Measurements from ENCODE around the gene STX11. TPM values are rescaled to one million over a fixed set of nuclear protein-coding genes. Genes with fewer than 3 reads are reported as not detected.

The STX11 gene
- total RNA-seq, 1 experiment from 2014 or later: 3.2 TPM

DNA sequence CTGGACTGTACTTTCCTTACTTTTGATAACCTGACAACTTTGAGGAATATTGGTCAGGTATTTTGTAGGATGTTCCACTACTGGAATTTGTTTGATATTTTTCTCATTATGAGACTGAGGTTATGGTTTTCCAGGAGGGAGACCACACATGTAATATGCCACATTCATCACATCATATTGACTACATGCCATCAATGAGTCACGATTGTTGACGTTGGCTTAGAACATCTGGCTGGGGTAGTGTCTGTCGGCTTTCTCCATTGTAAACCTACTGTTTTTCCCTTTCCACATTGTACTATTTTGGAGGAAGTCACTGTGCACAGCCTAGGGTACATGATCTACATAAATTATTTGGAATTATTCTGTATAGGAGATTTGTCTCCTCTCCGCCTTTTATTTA, 1.4 kb upstream of the STX11 start:
- POLR2A ChIA-PET: no interaction called here
- intact Hi-C loops (cut with micrococcal nuclease; ENCODE audit: unreplicated experiment): no loop called here
- ATAC-seq (no peak), DNase-seq (ENCODE audit: low read depth, low spot score) (no peak)
- Histone ChIP-seq H3K27ac (ENCODE audit: low read length) (no peak overlapping the region), H3K4me3 (ENCODE audit: low read depth in 2 of 2, low read length in 2 of 2) (no peak overlapping the region), H3K36me3 (ENCODE audit: control insufficient read depth, insufficient read depth, low read length) (no peaks in the 10 kb centered on the region), H3K9me3 (ENCODE audit: control insufficient read depth, insufficient read depth, low read depth, low read length) (no peaks in the 10 kb centered on the region), H3K27me3 (ENCODE audit: control insufficient read depth, insufficient read depth, low read length) (no peaks in the 10 kb centered on the region), H3K4me1 (ENCODE audit: control insufficient read depth, insufficient read depth, low read length) (peaks cover 12% of the 10 kb centered on the region)
- in situ Hi-C loops (cut with HindIII; ENCODE audit: low pct_unique_long_range_greater_than_20kb, low sequenced_read_pairs): no loop called here
- no peak for TF ChIP-seq REST (IDR thresholded peaks at IDR 0.05; ENCODE audit: insufficient read depth in 1 of 2, low read depth in 2 of 2, low read length in 1 of 2)
- TF ChIP-seq SIN3A (IDR thresholded peaks at IDR 0.05; ENCODE audit: borderline replicate concordance, insufficient read depth, low read depth, low read length): no peak
- CTCF ChIA-PET: no interaction called here
- BruUV-seq (replicated peaks): no TSS peak

DNA sequence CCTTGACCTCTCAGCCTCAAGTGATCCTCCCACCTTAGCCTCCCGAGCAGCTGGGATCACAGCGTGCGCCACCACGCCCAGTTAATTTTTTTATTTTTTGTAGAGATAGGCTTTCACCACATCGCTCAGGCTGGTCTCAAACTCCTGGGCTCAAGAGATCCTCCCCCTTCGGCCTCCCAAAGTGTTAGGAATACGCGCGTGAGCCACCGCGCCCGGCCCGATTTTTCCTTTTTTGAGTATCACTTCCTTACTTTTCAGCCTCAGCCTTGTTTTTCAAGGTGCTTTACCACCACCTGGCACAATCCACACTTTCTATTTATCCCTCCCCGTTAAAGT, 791 bp upstream of the STX11 start:
- in situ Hi-C loops (cut with HindIII; ENCODE audit: low pct_unique_long_range_greater_than_20kb, low sequenced_read_pairs): no loop called here
- no peaks in the 10 kb centered on the region for H3K36me3 ChIP-seq (ENCODE audit: control insufficient read depth, insufficient read depth, low read length)
- peak overlapping the region; percentile 67 to 75 for H3K4me3 ChIP-seq (ENCODE audit: low read depth in 2 of 2, low read length in 2 of 2)
- no TSS peak for BruUV-seq (replicated peaks)
- DNase-seq (ENCODE audit: low read depth, low spot score) (no peak), ATAC-seq (peak; percentile 5; the same call in 1 of the 2 replicates)
- intact Hi-C loops (cut with micrococcal nuclease; ENCODE audit: unreplicated experiment): no loop called here
- H3K27ac ChIP-seq (ENCODE audit: low read length): peak overlapping the region; percentile 46; the same call in 1 of the 2 replicates
- ChIA-PET CTCF (no interaction called here), POLR2A (no interaction called here)
- H3K27me3 ChIP-seq (ENCODE audit: control insufficient read depth, insufficient read depth, low read length): no peaks in the 10 kb centered on the region
- H3K9me3 ChIP-seq (ENCODE audit: control insufficient read depth, insufficient read depth, low read depth, low read length): no peaks in the 10 kb centered on the region
- peaks cover 12% of the 10 kb centered on the region for H3K4me1 ChIP-seq (ENCODE audit: control insufficient read depth, insufficient read depth, low read length)
- TF ChIP-seq TCF7L2 (IDR thresholded peaks at IDR 0.05; ENCODE audit: low read depth, low read length) (no peak), REST (IDR thresholded peaks at IDR 0.05; ENCODE audit: insufficient read depth in 1 of 2, low read depth in 2 of 2, low read length in 1 of 2) (no peak), POLR2AphosphoS5 (IDR thresholded peaks at IDR 0.05; ENCODE audit: low read depth, low read length) (no peak), SIN3A (IDR thresholded peaks at IDR 0.05; ENCODE audit: borderline replicate concordance, insufficient read depth, low read depth, low read length) (no peak)
- TF ChIP-seq, protein P1, sequence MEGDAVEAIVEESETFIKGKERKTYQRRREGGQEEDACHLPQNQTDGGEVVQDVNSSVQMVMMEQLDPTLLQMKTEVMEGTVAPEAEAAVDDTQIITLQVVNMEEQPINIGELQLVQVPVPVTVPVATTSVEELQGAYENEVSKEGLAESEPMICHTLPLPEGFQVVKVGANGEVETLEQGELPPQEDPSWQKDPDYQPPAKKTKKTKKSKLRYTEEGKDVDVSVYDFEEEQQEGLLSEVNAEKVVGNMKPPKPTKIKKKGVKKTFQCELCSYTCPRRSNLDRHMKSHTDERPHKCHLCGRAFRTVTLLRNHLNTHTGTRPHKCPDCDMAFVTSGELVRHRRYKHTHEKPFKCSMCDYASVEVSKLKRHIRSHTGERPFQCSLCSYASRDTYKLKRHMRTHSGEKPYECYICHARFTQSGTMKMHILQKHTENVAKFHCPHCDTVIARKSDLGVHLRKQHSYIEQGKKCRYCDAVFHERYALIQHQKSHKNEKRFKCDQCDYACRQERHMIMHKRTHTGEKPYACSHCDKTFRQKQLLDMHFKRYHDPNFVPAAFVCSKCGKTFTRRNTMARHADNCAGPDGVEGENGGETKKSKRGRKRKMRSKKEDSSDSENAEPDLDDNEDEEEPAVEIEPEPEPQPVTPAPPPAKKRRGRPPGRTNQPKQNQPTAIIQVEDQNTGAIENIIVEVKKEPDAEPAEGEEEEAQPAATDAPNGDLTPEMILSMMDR (IDR thresholded peaks at IDR 0.05): no peak

Measured in Panc1 (cell line).